Fibroblast of peridontal ligament (primary cell): ENCODE results near the gene GIT1.

Experiments
- DNase-seq: peaks from one replicate; pipeline ENCODE4 v3.0.0-alpha.2; 2010; ENCODE audit errors: extremely low read depth

Gene GIT1, protein sequence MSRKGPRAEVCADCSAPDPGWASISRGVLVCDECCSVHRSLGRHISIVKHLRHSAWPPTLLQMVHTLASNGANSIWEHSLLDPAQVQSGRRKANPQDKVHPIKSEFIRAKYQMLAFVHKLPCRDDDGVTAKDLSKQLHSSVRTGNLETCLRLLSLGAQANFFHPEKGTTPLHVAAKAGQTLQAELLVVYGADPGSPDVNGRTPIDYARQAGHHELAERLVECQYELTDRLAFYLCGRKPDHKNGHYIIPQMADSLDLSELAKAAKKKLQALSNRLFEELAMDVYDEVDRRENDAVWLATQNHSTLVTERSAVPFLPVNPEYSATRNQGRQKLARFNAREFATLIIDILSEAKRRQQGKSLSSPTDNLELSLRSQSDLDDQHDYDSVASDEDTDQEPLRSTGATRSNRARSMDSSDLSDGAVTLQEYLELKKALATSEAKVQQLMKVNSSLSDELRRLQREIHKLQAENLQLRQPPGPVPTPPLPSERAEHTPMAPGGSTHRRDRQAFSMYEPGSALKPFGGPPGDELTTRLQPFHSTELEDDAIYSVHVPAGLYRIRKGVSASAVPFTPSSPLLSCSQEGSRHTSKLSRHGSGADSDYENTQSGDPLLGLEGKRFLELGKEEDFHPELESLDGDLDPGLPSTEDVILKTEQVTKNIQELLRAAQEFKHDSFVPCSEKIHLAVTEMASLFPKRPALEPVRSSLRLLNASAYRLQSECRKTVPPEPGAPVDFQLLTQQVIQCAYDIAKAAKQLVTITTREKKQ

DNA sequence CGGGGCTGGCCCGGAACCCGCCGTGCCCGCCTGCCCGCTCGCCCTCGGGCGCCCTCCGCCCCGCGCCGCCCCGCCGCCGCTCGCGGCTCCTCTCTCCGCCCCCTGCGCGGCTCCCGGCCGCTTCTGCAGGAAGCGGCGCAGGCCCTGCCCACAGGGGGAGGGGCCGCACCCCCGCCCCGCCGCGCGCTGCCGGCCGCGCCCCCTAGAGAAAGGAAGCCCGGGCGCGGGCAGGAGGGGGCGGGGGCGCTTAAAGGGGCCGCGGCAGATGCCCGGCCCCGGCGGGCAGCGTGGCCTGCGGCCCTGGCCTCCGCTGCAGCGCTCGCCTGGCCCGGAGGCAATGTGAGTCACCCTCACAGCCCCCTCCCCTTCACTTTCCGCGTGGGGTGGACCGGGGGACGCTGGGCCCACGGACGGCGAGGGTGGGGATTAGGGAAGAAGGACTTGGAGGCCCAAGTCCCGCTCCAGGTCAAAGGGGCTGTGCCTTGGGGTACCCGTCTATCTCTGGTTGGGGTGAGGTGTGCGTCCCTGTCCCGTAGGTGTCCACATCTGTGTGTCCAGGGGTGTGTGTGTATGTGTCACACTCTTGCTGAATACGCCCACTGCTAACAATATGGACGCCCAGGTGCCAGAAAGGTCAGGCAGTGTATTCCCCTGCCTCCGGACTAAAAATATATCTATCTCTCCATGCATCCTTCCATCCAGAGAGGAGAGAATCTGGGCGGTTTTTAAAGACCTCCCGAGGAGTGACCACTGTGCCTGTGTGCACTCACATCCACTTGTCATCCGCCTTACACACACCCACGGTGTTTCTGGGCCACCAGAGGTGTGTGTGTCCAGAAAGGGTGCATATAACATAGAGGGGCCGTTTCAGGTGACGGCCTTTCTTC, at the start of gene GIT1:
Gene GIT1, minus strand, starts transcription at position 125 of the 887 bp plus-strand sequence. CDS start 270 bp downstream, outside the sequence.
- peak; percentile 66 for DNase-seq

DNA sequence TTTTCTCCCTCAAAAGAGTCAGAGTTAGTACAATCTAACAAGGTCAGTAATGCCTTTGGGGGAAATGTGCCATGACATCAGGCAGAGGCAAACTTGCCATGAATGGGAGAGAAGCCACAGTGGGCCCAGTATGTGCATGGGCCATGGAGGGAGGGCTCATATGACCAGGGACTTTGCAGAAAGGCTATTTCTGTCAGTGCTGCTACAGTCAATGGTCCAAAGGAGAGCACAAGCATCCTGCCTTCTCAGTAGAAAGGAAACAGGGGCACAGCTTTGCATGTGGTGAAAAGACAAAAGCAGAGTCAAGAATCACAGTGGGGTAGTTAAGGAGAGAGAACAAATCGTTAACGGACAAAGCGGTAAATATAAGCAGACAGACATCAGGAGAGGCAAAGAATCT, 44.4 kb upstream of the GIT1 start:
- no peak for DNase-seq

DNA sequence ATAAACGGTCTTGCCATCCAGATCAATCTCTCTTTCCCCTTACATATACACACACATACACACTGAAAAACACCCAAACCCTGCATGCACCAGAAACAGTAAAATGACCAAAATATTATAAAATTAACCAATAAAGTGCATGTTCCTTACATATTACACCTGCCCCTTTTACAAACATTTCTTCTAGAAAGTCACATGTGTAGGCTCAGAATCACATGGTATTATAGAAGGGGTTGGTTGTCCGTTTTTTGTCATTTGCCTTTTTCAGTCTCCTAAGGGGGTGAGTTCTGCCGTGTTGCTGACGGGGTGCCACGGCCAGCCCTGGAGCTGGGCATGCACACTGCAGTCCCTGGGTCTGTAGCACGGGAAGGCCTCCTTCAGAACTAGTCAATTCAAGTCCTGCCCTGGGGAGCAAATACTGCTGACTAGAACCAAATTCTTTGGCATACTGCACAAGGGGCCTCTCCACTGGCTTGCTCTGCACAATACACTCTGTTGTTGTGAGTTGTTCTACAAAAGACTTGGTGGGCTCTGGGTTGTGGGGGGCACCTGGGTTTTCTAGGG, 41.3 kb upstream of the GIT1 start:
- no peak for DNase-seq

DNA sequence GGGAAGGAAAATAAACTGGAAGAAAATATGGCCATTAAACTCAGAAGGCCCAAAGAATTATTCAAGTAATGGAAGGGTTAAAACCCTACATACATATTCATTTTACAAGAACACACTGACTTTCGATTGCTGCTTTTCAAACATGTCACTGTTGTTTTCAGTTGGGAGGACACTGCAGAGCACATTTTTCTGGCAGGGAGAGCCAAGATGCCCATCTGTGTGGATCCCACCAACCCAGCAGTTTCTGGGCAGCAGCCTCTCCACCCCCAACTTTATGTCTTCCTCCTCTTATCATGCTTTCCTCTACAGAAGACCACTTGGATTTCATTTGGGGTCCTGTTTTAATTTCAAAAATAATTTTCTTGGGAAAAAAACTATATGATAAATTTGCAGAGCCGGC, 40.4 kb upstream of the GIT1 start:
- no peak for DNase-seq

DNA sequence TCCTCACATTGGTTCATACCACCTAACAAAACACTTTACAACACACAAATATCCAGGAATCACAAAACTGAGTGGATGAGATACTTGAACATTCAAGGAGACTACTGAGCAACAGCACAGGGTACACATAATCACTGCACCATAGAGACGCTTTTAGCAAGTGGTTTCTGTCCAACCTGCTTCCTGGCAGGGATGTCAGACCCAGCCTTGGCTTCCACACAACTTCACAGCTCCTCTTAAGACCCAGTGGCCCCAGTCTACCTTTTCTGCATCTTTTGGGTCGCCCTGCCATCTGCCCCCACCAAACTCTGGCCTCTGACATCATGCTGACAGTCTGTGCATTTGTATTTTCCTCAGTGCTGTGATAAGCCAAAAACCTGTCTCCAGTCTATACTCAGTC, 39.2 kb upstream of the GIT1 start:
- DNase-seq = no peak

DNA sequence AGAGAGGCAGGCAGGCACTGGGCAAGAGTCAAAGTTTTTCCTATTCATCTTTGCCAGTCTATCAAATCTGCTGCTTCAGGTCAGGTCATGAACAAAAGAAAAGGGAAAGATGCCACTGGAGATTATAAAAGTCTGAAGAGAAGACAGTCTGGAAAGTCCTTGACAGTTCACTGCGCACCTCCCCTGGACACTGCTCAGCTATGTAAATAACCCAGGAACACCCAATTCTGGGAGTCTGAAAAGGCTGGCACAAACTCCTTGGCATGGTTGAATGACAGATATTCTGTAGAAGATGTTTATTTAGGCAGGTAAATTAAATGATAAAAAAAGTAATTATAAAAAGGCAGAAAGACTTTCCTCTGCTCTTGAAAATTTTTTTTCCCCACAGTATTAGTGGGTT, 38.5 kb upstream of the GIT1 start:
- DNase-seq = no peak

DNA sequence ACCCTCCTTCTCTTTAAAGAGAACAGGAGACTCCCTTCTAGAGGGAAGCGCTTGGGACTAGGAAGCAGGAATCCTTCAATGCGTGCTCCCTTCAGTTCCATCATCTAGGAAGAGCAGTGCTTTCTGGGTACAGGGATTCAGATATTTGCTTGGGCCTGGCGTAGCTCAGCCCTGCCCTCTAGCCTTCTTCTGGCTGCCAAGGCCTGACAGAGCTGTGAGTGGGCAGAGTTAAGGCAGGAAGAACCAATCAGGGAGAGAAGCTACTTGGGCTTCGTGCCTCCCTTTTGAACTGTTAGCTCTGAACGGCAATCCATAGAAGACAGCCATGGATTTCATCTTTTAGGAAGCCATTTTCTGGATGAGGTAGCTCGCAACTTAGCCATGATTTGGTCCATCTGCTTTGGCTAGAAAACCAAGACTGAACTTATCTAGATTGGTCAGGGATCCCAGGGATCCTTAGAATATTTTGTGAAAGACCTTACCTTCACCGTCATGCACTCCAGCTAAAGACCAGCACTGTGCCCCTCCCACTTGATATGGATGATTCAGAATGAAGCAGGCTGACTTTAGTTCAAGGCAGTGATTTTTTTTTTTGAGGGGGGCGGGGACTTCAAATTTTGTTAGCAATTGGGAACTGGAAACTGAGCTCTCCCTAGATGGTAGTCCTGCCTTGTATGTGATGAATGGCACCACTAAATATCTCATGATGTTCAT, 35.7 kb upstream of the GIT1 start:
- DNase-seq = peak; percentile 69

DNA sequence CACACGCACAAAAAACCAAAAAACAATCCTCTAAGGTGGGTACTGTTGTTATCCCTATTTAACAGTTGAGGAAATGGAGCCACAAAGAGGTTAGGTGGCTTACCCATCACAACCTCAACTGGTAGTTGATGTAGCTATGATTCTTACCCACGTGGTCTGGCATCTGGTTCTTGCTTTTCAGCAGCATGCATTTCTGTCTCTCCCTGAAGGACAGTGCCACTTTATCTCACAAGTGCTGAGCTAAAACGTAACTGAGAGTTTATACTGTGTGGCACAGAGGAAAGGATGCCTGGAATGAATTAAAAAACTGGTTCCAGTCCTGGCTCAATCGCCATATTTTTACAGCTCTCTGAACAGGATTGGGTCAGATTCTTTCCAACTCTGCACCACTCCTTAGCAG, 35.1 kb upstream of the GIT1 start:
- DNase-seq = no peak

DNA sequence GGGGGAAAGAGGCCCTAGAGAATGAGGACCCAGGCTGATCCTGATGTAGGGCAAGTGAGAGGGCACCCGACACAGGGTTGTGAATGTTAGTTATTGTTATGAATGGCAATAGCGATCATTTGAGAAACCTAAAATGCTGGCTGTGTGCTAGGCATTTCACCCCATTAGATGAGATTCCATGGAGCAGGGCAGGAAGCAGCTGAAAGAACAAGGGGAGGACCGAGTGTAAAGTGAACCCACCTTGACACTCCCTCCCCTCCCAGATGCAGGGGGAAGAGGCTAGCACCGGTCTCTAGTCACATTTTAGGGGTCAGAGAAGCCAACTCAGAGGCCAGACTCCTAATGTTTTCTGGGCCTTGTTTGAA, 33.8 kb upstream of the GIT1 start:
- no peak for DNase-seq

DNA sequence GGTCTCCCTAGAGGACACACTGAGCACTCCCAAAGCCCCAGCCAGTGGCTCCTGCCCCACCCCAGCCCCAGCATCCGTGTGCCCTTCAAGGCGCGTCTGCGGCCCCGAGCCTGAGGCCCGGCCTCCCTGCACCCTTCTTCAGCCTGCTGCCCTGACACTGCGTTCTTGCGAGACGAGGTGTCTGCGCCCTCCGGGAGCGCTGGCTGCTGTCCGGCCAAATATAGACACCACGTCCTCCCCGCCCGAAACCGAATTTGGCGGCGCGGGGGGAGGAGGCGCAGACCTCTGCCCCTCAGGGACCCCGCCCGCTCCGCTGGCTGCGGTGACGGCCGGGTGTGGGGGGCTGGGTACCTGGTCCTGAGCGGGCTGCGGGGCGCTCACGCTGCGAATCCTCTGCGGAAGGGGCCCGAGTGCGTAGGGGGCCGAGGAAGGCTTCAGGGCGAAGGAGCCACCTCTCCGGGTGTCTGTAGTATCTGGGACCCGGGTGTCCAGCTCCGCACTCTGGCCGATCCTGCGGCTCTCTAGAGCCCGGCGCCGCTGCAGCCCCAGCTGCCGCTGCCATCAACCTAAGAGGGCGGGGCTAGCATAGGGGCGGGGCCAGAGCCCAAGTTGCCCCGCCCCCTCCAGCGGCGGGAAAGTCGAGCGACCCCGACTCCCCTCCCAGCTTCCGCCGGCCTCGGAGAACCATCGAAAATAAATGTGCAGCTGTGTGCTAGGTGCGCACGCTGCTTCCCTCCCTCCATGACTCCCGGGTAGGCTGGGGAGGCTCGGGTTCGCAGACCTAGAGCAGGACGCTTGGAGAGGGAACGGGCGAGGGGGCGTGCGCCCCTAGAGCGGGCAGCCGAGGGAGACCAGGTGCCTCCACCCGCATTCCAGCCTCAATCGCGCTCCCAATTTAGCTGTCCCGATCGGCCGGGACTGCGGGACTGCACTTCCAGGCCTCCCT, 33.2 kb upstream of the GIT1 start, which contains the start of gene CORO6:
Gene CORO6, minus strand, starts transcription at position 576 of the 946 bp plus-strand sequence. CDS start 1,491 bp downstream, outside the sequence.
- DNase-seq = no peak

DNA sequence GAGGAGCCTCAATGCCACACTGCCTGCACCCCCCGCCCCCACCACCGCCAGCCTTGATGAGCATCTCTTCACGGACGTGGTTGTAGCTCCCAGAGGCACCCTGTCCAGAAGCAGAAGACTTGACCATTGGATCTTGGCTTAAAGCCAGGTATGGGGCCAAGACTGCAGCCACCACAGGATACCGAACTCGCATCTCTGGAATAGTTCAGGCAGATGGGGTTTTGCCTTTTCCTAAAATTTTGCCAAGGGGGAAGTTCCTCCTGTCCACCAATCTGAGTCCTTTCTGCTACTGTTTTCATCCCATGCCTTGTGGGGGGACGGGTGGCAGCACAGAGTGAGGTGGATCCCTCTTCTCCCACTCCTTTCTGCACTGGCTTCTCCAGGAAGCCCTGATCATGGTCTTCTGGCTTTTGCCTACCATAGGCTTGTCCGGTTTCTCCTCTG, 32.3 kb upstream of the GIT1 start:
- no peak for DNase-seq

DNA sequence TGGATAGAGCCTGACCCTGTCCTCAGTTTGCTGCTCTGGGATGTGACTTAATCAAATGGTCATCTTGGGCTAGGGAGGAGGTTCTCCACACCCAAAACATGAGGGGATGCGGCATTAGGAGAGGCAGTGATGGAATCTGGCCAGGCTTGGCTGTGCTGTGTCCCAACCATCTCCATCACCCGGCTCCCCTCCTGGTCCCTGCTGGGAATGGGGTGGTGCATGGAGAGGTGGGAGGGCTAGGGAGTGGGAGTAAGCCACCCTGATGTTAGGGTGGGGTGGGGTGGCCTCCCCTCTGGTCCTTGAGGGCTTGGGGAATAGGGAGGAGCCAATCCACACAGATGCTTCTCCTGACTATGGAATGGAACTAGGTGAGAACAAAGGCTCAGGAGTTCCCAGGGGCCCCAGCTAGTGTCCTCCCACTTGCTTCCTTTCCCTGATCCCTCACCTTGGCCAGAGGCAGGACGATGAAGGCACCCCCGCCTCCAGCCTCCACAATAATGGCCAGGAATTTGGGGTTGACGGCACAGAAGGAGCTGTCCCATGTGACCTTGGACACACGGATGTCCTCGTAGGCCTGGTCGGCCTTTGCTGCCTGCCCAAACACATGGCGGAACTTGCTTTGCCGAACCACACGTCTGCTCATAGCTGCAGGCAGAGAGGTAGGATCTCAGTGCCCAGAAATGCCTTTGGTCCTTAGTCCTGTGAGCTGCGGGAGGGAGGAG, 31.5 kb upstream of the GIT1 start:
- DNase-seq = no peak

DNA sequence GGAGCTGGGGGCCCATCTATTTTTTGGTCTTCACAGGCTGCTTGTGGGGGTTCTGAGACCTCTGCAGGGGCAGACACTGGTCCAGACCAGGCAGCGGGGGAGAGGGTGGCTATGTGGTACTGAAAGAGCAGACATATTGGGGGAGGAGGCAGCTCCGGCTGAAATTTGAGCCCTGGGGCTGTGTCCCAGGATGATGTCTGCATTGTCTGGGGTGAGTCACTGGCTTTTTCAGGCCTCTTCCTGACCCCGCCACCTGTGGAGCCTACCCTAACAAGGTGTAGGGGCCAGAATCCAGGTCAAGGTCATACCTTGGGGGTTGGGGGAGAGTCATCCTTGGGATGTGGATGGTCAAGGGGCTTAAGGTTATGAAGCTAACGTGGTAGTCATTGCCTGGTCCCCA, 30.8 kb upstream of the GIT1 start:
- DNase-seq = no peak

DNA sequence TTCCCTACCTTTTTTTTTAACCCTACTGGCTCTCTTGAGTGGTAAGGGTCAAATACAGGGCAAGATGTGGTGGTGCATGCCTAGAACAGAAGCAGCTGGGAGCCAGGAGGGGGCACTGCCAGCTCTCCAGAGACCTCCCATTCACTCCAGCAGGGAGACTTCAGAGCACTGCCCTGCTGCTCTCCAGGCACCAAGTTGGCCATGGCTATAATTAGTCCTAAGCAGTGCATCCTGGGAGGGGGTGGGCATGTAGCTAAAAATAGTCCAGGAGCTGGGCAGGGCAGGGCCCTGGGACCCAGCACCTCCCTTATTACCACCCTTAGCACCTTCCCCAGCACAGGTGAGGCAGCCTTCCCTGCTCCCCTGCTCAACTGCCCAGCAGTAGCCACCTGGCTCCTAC, 29.8 kb upstream of the GIT1 start:
- peak; percentile 33 for DNase-seq

DNA sequence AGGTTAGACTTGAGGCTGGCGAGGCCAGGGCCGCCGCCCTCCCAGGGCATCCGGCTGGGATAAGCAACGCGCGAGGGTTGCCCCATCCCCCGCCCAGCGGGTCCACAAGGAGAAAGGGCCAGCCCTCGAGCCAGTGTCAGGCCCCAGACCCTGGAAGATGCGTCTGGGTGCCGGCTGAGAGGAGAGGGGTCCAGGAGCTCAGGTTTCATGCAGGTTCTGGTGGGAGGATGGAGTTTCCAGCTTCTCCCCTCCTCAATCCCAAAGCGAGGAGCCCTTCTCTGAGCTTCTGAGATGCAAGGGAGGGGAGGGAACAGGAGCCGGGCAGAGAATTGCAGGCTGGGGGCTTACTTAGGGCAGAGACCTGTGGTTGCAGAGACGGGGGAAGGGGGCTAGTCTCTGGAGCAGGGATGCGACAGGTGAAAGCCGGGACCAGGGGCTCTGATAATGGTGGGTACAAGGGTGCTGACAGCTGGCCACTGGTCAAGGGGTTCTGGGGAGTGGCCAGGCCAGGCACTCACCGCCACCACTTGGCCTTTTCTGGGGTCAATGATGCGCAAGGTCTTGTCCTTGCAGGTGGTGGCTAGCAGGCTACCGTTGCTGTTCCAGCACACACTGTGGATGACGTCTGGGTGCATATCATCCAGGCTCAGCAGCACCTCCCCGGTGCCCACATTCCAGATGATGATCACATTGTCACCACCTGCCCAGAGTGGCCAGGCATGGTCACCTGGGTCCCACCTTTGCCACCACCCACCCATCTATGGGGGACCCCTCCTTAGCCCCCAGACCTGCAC, 29.0 kb upstream of the GIT1 start:
- no peak for DNase-seq

DNA sequence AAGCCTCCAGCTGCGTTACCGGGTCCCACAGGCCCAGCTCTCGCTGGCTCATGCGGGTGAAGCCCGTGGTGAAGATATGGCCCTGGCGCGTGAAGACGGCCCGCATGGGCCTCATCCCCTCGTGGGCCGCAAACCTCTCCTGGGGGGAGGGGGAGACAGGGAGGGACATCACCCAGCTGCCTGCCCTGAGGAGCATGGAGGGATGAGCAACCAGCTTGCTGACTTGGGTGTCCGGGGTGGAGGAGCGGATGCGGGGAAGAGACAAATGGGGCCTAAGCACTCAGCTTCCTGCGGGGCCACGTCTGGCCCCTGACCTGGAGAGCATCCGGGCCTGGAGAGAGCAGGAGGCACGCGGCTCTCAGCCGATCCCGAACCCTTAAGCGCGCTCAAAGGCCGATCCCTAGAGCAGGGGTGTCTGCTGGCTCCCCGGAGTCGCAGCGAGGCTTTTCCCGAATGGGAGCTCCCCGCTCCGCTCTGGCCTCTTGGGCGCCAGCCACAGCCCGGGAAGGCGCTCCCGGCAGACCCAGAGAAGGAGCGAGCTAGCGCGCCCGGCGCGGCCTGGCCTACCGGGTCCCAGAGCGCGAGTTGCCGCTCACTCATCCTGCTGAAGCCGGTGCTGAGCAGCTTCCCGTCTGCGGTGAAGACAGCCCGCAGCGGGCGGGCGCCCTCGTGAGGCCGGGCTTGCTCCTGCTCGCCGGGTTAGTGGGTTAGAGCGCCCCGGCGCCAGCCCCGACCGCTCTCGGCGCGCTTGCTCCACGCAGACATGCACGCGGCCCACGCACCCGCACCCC, 28.2 kb upstream of the GIT1 start:
- peak; percentile 50 for DNase-seq

DNA sequence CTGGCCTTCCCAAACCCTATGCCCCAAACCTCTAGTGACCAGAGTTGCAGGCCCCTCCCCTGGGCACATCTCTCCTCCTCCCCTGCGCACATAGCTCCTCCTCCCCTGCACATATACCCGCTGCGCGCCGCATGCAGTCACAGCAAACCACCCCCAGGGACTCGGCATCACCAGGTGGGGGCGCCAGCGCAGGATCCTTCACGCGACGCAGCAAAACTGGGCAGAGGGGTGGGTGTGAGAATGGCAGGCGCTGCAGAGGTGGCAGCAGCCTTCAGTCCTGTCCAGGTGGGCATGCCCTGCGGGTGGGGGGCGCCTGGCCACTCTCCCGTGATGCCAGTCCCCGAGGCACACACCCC, 27.7 kb upstream of the GIT1 start:
- peak; percentile 37 for DNase-seq
